LNCAP (cell line): ENCODE results near the gene CYP2C9.

Experiments used
- CTCF ChIP-seq: fragments of 450-650 bp; IDR thresholded peaks from 2 replicates; pipeline ENCODE4 v1.5.1; 2017; ENCODE audit warnings: mild to moderate bottlenecking

Gene CYP2C9

GRCh38 chr10:94983555-94983954 lies 45.1 kb downstream of the CYP2C9 start:
- no peak for TF ChIP-seq CTCF

GRCh38 chr10:94989192-94989591 lies 50.7 kb downstream of the CYP2C9 start:
- no peak for TF ChIP-seq CTCF

- no peak for TF ChIP-seq CTCF
Measured at GRCh38 chr10:94991243-94991888, 52.9 kb downstream of the CYP2C9 start.

- no peak for TF ChIP-seq CTCF
Measured at GRCh38 chr10:94992811-94993210, 54.4 kb downstream of the CYP2C9 start.

- no peak for TF ChIP-seq CTCF
Measured at GRCh38 chr10:94997741-94998174, 59.3 kb downstream of the CYP2C9 start.

- TF ChIP-seq CTCF = no peak
Measured at GRCh38 chr10:95026461-95026860, 88.0 kb downstream of the CYP2C9 start.

- TF ChIP-seq CTCF = no peak
Measured at GRCh38 chr10:95031656-95032055, 93.2 kb downstream of the CYP2C9 start.

- TF ChIP-seq CTCF = no peak
Measured at GRCh38 chr10:95034401-95034800, 95.9 kb downstream of the CYP2C9 start.
